ENCODE data around the gene SOS1. TPM values are rescaled to one million over a fixed set of nuclear protein-coding genes. Genes with fewer than 3 reads are reported as not detected.

SOS1 gene
- total and polyA plus RNA-seq, 4 donors, result 4.2 to 16.4 (median 7.2) TPM

- Histone ChIP-seq H3K27ac (ENCODE audit: low read depth in 1 of 2, low read length in 2 of 2) (no peak overlapping the region), H3K9ac (ENCODE audit: low read depth in 1 of 2, low read length in 2 of 2) (no peak overlapping the region), H3K27me3 (ENCODE audit: control insufficient read depth in 4 of 4, insufficient read depth in 4 of 4, low read length in 3 of 4) (no peaks in the 10 kb centered on the region), H3K4me1 (ENCODE audit: control insufficient read depth in 4 of 4, insufficient read depth in 4 of 4, low read length in 3 of 4) (no peaks in the 10 kb centered on the region), H3K36me3 (ENCODE audit: control insufficient read depth in 4 of 4, insufficient read depth in 3 of 4, low read depth in 1 of 4, low read length in 3 of 4) (peaks cover 0 to 10% (median 5%) of the 10 kb centered on the region in 4 donors), H3K9me3 (ENCODE audit: control insufficient read depth in 4 of 4, low read length in 3 of 4) (no peaks in the 10 kb centered on the region), H3K4me3 (ENCODE audit: low read depth in 1 of 3, low read length in 3 of 3) (no peak overlapping the region)
- DNase-seq (ENCODE audit: low spot score), result no peak
- 96% methylated on average over 1 of the region's 1 CpG for WGBS
- TF ChIP-seq TAF1 (conservative IDR thresholded peaks at IDR 0.05), result no peak
- TF ChIP-seq SP1 (IDR thresholded peaks at IDR 0.05), result no peak
- TF ChIP-seq YY1 (IDR thresholded peaks at IDR 0.05), result no peak
- TF ChIP-seq FOXA1 (IDR thresholded peaks at IDR 0.05), result no peak
- TF ChIP-seq RXRA (IDR thresholded peaks at IDR 0.05), result no peak
- TF ChIP-seq RAD21 (IDR thresholded peaks at IDR 0.05), result no peak
- no peak for TF ChIP-seq ATF3 (IDR thresholded peaks at IDR 0.05)
- no peak for TF ChIP-seq MAX (IDR thresholded peaks at IDR 0.05)
- TF ChIP-seq HNF4G (IDR thresholded peaks at IDR 0.05), result no peak
- no peak for TF ChIP-seq REST (IDR thresholded peaks at IDR 0.05)
- no peak for TF ChIP-seq ZBTB33 (IDR thresholded peaks at IDR 0.05)
- no peak for TF ChIP-seq JUND (IDR thresholded peaks at IDR 0.05)
- no peak for TF ChIP-seq GABPA (IDR thresholded peaks at IDR 0.05 in 1 of 2, conservative IDR thresholded peaks at IDR 0.05 in 1 of 2)
- no peak for TF ChIP-seq NR2F2 (IDR thresholded peaks at IDR 0.05)
These were observed 70.7 kb downstream of the SOS1 start for GRCh38 chr2:39050109-39050508.

GRCh38 chr2:39039072-39039471 is 81.8 kb downstream of the SOS1 start:
- Histone ChIP-seq H3K9ac (ENCODE audit: low read depth in 1 of 2, low read length in 2 of 2) (no peak overlapping the region), H3K36me3 (ENCODE audit: control insufficient read depth in 4 of 4, insufficient read depth in 3 of 4, low read depth in 1 of 4, low read length in 3 of 4) (peaks cover 0 to 2% (median 0%) of the 10 kb centered on the region in 4 donors), H3K9me3 (ENCODE audit: control insufficient read depth in 4 of 4, low read length in 3 of 4) (no peaks in the 10 kb centered on the region), H3K4me3 (ENCODE audit: low read depth in 1 of 3, low read length in 3 of 3) (no peak overlapping the region), H3K27ac (ENCODE audit: low read depth in 1 of 2, low read length in 2 of 2) (no peak overlapping the region), H3K27me3 (ENCODE audit: control insufficient read depth in 4 of 4, insufficient read depth in 4 of 4, low read length in 3 of 4) (no peaks in the 10 kb centered on the region), H3K4me1 (ENCODE audit: control insufficient read depth in 4 of 4, insufficient read depth in 4 of 4, low read length in 3 of 4) (no peaks in the 10 kb centered on the region)
- 96% methylated on average over 2 of the region's 2 CpGs for WGBS
- no peak for DNase-seq (ENCODE audit: low spot score)
- TF ChIP-seq NR2F2 (IDR thresholded peaks at IDR 0.05) (no peak), EGR1 (IDR thresholded peaks at IDR 0.05; ENCODE audit: low read depth in 2 of 2) (no peak), RXRA (IDR thresholded peaks at IDR 0.05) (no peak), ATF3 (IDR thresholded peaks at IDR 0.05) (no peak), SP1 (IDR thresholded peaks at IDR 0.05) (no peak), TAF1 (conservative IDR thresholded peaks at IDR 0.05) (no peak), ZBTB33 (IDR thresholded peaks at IDR 0.05) (no peak), FOXA1 (IDR thresholded peaks at IDR 0.05) (no peak), MAX (IDR thresholded peaks at IDR 0.05) (no peak), CTCF (IDR thresholded peaks at IDR 0.05; ENCODE audit: low read depth, low read length, missing input control) (no peak), GABPA (IDR thresholded peaks at IDR 0.05 in 1 of 2, conservative IDR thresholded peaks at IDR 0.05 in 1 of 2) (no peak), REST (IDR thresholded peaks at IDR 0.05) (no peak), HNF4A (conservative IDR thresholded peaks at IDR 0.05) (no peak), YY1 (IDR thresholded peaks at IDR 0.05) (no peak)
